ENCODE data around the gene TMC1.

DNA sequence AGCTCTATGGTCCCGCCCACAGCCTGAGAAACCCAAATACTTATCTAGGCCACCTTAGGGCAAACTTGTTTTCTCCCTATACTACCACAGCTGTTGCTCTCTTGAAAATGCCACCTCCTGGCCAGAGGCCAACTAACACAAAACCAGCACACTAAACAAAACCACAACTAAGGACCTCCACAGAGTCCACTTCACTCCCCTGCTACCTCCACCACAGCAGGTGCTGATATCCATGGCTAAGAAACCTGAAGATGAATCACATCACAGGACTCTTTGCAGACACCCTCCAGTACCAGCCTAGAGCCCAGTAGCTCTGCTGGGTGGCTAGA, 323.0 kb downstream of the TMC1 start:
- TF ChIP-seq, protein P1, sequence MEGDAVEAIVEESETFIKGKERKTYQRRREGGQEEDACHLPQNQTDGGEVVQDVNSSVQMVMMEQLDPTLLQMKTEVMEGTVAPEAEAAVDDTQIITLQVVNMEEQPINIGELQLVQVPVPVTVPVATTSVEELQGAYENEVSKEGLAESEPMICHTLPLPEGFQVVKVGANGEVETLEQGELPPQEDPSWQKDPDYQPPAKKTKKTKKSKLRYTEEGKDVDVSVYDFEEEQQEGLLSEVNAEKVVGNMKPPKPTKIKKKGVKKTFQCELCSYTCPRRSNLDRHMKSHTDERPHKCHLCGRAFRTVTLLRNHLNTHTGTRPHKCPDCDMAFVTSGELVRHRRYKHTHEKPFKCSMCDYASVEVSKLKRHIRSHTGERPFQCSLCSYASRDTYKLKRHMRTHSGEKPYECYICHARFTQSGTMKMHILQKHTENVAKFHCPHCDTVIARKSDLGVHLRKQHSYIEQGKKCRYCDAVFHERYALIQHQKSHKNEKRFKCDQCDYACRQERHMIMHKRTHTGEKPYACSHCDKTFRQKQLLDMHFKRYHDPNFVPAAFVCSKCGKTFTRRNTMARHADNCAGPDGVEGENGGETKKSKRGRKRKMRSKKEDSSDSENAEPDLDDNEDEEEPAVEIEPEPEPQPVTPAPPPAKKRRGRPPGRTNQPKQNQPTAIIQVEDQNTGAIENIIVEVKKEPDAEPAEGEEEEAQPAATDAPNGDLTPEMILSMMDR (IDR thresholded peaks at IDR 0.05; ENCODE audit: low read depth, low read length) = no peak
- no peak for TF ChIP-seq EZH2phosphoT487 (IDR thresholded peaks at IDR 0.05; ENCODE audit: low read depth)

All from OCI-LY3 (cell line).